CD14-positive monocyte (primary cell): ENCODE results near the gene RARRES1. TPM values are rescaled to one million over a fixed set of nuclear protein-coding genes. Genes with fewer than 3 reads are reported as not detected.

Source experiments
- DNase-seq, 3 donors: peaks; one replicate each; pipeline ENCODE4 v3.0.0-alpha.2; 2011 to 2022
- H2AFZ ChIP-seq: 2 replicates; pipeline ENCODE4 v1.6.0; 2012; ENCODE audit warnings: mild to moderate bottlenecking, low read depth, low read length, inconsistent platforms; ENCODE audit not compliant: insufficient read depth, poor library complexity, severe bottlenecking
- H3K27ac ChIP-seq, 2 donors: 1 replicate in 1 of 2; 2 replicates in 1 of 2; pipeline ENCODE4 v1.5.1; 2012 to 2013; ENCODE audit warnings: low read length in 2 of 2, control low read depth in 1 of 2, inconsistent platforms in 1 of 2, low read depth in 1 of 2, mild to moderate bottlenecking in 1 of 2
- H3K27me3 ChIP-seq, 2 donors: one replicate each; pipeline versions ENCODE4 v1.6.0 to v1.6.1; 2011 to 2013; ENCODE audit warnings: low read length in 2 of 2; ENCODE audit not compliant: control insufficient read depth in 2 of 2, insufficient read depth in 2 of 2
- H3K36me3 ChIP-seq, 2 donors: replicated peaks in 1 of 2; 1 replicate in 1 of 2; 2 replicates in 1 of 2; pipeline versions ENCODE4 v1.5.1 to v1.6.1; 2012 to 2013; ENCODE audit warnings: low read length in 2 of 2, control low read depth in 1 of 2, inconsistent platforms in 1 of 2, mild to moderate bottlenecking in 1 of 2; ENCODE audit not compliant: insufficient read depth in 2 of 2, control insufficient read depth in 1 of 2
- H3K4me1 ChIP-seq, 2 donors: 1 replicate in 1 of 2; 2 replicates in 1 of 2; pipeline versions ENCODE4 v1.5.1 to v1.6.1; 2012 to 2013; ENCODE audit warnings: low read length in 2 of 2, control low read depth in 1 of 2, inconsistent platforms in 1 of 2, mild to moderate bottlenecking in 1 of 2, moderate library complexity in 1 of 2; ENCODE audit not compliant: insufficient read depth in 2 of 2, control insufficient read depth in 1 of 2
- H3K4me2 ChIP-seq: replicated peaks from 2 replicates; pipeline ENCODE3; 2012; ENCODE audit warnings: low read length, moderate library complexity, mild to moderate bottlenecking; ENCODE audit not compliant: poor library complexity, severe bottlenecking; ENCODE audit errors: extremely low read depth
- H3K4me3 ChIP-seq, 3 experiments: fragments of 200-600 bp in 1 of 3; sonication (generic) in 1 of 3; replicated peaks in 1 of 3; 1 replicate in 2 of 3; 2 replicates in 1 of 3; pipeline ENCODE4 v1.5.1; 2011 to 2013; ENCODE audit warnings: low read length in 3 of 3, mild to moderate bottlenecking in 3 of 3, control low read depth in 2 of 3, low read depth in 2 of 3, inconsistent platforms in 1 of 3, moderate library complexity in 1 of 3
- H3K79me2 ChIP-seq: 2 replicates; pipeline ENCODE4 v1.6.0; 2012; ENCODE audit warnings: mild to moderate bottlenecking, control low read depth, inconsistent platforms, low read length, moderate library complexity; ENCODE audit not compliant: insufficient read depth
- H3K9ac ChIP-seq: 2 replicates; pipeline ENCODE4 v1.6.0; 2017; ENCODE audit warnings: low read length, mild to moderate bottlenecking; ENCODE audit not compliant: insufficient read depth, poor library complexity, severe bottlenecking
- H3K9me3 ChIP-seq, 2 donors: replicated peaks in 1 of 2; 1 replicate in 1 of 2; 2 replicates in 1 of 2; pipeline versions ENCODE4 v1.5.1 to v1.6.1; 2012 to 2013; ENCODE audit warnings: low read length in 2 of 2, control low read depth in 1 of 2; ENCODE audit not compliant: control insufficient read depth in 1 of 2, insufficient read depth in 1 of 2
- H4K20me1 ChIP-seq: 2 replicates; pipeline ENCODE4 v1.6.0; 2012; ENCODE audit warnings: mild to moderate bottlenecking, low read length, control low read depth, moderate library complexity; ENCODE audit not compliant: insufficient read depth
- H3K27ac Mint-ChIP-seq, 7 donors: one replicate each; pipeline ENCODE4 v1.8.0; 2020; ENCODE audit warnings: mild to moderate bottlenecking in 7 of 7, mixed read lengths in 7 of 7, moderate library complexity in 6 of 7, inconsistent platforms in 2 of 7
- H3K27me3 Mint-ChIP-seq, 3 donors: one replicate each; pipeline ENCODE4 v1.8.0; 2021 to 2022; ENCODE audit warnings: low read depth in 3 of 3, mild to moderate bottlenecking in 3 of 3, mixed read lengths in 3 of 3, moderate library complexity in 3 of 3, inconsistent platforms in 1 of 3
- H3K36me3 Mint-ChIP-seq, 2 donors: one replicate each; pipeline ENCODE4 v1.8.0; 2020; ENCODE audit warnings: mixed read lengths in 2 of 2, inconsistent platforms in 1 of 2, mild to moderate bottlenecking in 1 of 2
- H3K4me1 Mint-ChIP-seq: one replicate; pipeline ENCODE4 v1.8.0; 2020; ENCODE audit warnings: mild to moderate bottlenecking, mixed read lengths
- H3K4me3 Mint-ChIP-seq, 2 donors: one replicate each; pipeline ENCODE4 v1.8.0; 2020; ENCODE audit warnings: mild to moderate bottlenecking in 2 of 2, mixed read lengths in 2 of 2, moderate library complexity in 1 of 2
- H3K9me3 Mint-ChIP-seq, 7 donors: one replicate each; pipeline ENCODE4 v1.8.0; 2020 to 2022; ENCODE audit warnings: mixed read lengths in 7 of 7, mild to moderate bottlenecking in 6 of 7, moderate library complexity in 6 of 7, inconsistent platforms in 2 of 7
- CTCF ChIP-seq: fragments of 200-600 bp; IDR thresholded peaks from one replicate; pipeline ENCODE4 v1.8.0; 2022; ENCODE audit warnings: antibody characterized with exemption, mild to moderate bottlenecking
- WGBS: methylation state at CpG from one replicate; pipeline ENCODE4 v1.1.5; 2013; ENCODE audit warnings: missing lambda C conversion rate; ENCODE audit not compliant: insufficient coverage; 5-methylcytosine and 5-hydroxymethylcytosine counted together
- intact Hi-C, 2 donors: fragments of 100-400 bp; cut with micrococcal nuclease; formaldehyde crosslinking; loops; one replicate each; pipeline versions ENCODE4 v1.15.0 to v1.15.1; 2023
- polyA plus RNA-seq, 3 donors: library from polyadenylated mRNA; depleted of rRNA in 1 of 3; unstranded in 2 of 3; stranded (reverse) in 1 of 3; fragments of 300-500 nt in 2 of 3; fragments of >200 nt in 1 of 3; fragmentation: Illumina TruSeq in 2 of 3; gene quantifications; 1 replicate in 2 of 3; 2 replicates in 1 of 3; pipeline ENCODE4 v1.2.3, GENCODE V29; 2012 to 2021

The RARRES1 gene
- polyA plus RNA-seq, 3 donors = not detected

GRCh38 chr3:158773845-158774830, 41.9 kb upstream of the RARRES1 start:
- DNase-seq = no peak
- H3K4me2 ChIP-seq = no peak overlapping the region
- H3K36me3 ChIP-seq = no peaks in the 10 kb centered on the region
- no peak overlapping the region for H2AFZ ChIP-seq
- H3K27ac Mint-ChIP-seq = no peak overlapping the region
- H3K36me3 Mint-ChIP-seq = peaks cover 0 to 2% of the 10 kb centered on the region in 2 donors
- H3K79me2 ChIP-seq = no peaks in the 10 kb centered on the region
- H3K9ac ChIP-seq = no peak overlapping the region
- peaks cover 13% of the 10 kb centered on the region for H3K4me1 Mint-ChIP-seq
- no CpG with 5 or more reads among the region's 7 CpGs for WGBS
- no peaks in the 10 kb centered on the region for H4K20me1 ChIP-seq
- no peak overlapping the region for H3K4me3 ChIP-seq
- no peaks in the 10 kb centered on the region for H3K9me3 Mint-ChIP-seq
- no peak overlapping the region for H3K27ac ChIP-seq
- intact Hi-C loops = no loop called here
- peaks cover 0 to 5% of the 10 kb centered on the region in 2 donors for H3K4me1 ChIP-seq
- no peak for TF ChIP-seq CTCF
- no peaks in the 10 kb centered on the region for H3K9me3 ChIP-seq
- H3K27me3 ChIP-seq = no peaks in the 10 kb centered on the region
- H3K4me3 Mint-ChIP-seq = no peak overlapping the region
- peaks cover 2 to 5% (median 3%) of the 10 kb centered on the region in 3 donors for H3K27me3 Mint-ChIP-seq

- intact Hi-C loops = no loop called here
- H2AFZ ChIP-seq = no peak overlapping the region
- H3K4me1 ChIP-seq = peaks cover 0 to 5% of the 10 kb centered on the region in 2 donors
- no peaks in the 10 kb centered on the region for H4K20me1 ChIP-seq
- Mint-ChIP-seq H3K27ac (no peak overlapping the region), H3K36me3 (peaks cover 0 to 2% of the 10 kb centered on the region in 2 donors), H3K4me3 (no peak overlapping the region), H3K4me1 (peaks cover 13% of the 10 kb centered on the region), H3K27me3 (peaks cover 2 to 3% (median 3%) of the 10 kb centered on the region in 3 donors), H3K9me3 (no peaks in the 10 kb centered on the region)
- no peaks in the 10 kb centered on the region for H3K36me3 ChIP-seq
- no peak for TF ChIP-seq CTCF
- H3K79me2 ChIP-seq = no peaks in the 10 kb centered on the region
- H3K9me3 ChIP-seq = no peaks in the 10 kb centered on the region
- no peaks in the 10 kb centered on the region for H3K27me3 ChIP-seq
- H3K27ac ChIP-seq = no peak overlapping the region
- H3K9ac ChIP-seq = no peak overlapping the region
- DNase-seq = no peak
- no peak overlapping the region for H3K4me2 ChIP-seq
- H3K4me3 ChIP-seq = no peak overlapping the region
These were observed 40.9 kb upstream of the RARRES1 start for GRCh38 chr3:158773166-158773565.
